Hepatocyte (in vitro differentiated cells): ENCODE results near the gene AHNAK.

Experiments
- EZH2 ChIP-seq: fragments of 200-600 bp; sonication (generic); IDR thresholded peaks from 2 replicates; pipeline ENCODE4 v1.6.1; 2016; ENCODE audit warnings: antibody characterized with exemption, mild to moderate bottlenecking, borderline replicate concordance
- EZH2phosphoT487 ChIP-seq: fragments of 200-600 bp; sonication (generic); IDR thresholded peaks from one replicate; pipeline ENCODE4 v1.6.1; 2018; ENCODE audit warnings: antibody characterized with exemption, mild to moderate bottlenecking, low read depth, moderate library complexity; ENCODE audit not compliant: unreplicated experiment, severe bottlenecking
- TF ChIP-seq, protein P1 (sequence below): fragments of 200-600 bp; sonication (generic); IDR thresholded peaks from 2 replicates; pipeline ENCODE4 v1.5.1; 2016; ENCODE audit warnings: antibody characterized with exemption, mild to moderate bottlenecking; ENCODE audit not compliant: poor library complexity

DNA sequence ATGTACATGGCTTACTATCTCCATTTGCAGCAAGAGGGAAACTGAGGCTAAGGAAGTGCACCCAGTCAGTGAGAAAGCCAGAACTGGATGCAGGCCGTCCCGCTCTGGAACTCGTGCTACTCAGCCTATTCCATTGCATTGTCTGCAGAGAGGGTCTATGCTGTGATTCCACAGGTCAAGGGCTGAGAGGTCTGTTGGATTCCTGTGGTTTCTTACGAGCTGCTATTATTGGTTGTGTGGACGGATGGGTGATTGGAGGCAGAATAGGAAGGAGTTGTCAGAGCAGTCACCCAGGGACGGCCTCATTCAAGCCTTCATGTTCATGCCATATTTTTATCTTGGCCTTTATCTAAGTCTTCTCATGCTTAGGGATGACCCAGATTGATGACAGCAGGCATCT lies 94.3 kb downstream of the AHNAK start:
- TF ChIP-seq, protein P1, sequence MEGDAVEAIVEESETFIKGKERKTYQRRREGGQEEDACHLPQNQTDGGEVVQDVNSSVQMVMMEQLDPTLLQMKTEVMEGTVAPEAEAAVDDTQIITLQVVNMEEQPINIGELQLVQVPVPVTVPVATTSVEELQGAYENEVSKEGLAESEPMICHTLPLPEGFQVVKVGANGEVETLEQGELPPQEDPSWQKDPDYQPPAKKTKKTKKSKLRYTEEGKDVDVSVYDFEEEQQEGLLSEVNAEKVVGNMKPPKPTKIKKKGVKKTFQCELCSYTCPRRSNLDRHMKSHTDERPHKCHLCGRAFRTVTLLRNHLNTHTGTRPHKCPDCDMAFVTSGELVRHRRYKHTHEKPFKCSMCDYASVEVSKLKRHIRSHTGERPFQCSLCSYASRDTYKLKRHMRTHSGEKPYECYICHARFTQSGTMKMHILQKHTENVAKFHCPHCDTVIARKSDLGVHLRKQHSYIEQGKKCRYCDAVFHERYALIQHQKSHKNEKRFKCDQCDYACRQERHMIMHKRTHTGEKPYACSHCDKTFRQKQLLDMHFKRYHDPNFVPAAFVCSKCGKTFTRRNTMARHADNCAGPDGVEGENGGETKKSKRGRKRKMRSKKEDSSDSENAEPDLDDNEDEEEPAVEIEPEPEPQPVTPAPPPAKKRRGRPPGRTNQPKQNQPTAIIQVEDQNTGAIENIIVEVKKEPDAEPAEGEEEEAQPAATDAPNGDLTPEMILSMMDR = no peak
- TF ChIP-seq EZH2 = no peak
- TF ChIP-seq EZH2phosphoT487 = no peak
